IPS DF 4.7 (cell line): ENCODE measurements around the gene ADAMTS17.
A peak's percentile ranks its signal among the peaks of the same experiment; 100 is the strongest.

Experiments used
- DNase-seq: peaks from one replicate; pipeline ENCODE4 v3.0.0-alpha.2; 2013; ENCODE audit warnings: low spot score; ENCODE audit errors: extremely low read depth

Gene ADAMTS17

GRCh38 chr15:100031665-100032357 lies 310.0 kb downstream of the ADAMTS17 start:
- DNase-seq: no peak

GRCh38 chr15:100030586-100031229 lies 311.1 kb downstream of the ADAMTS17 start:
- DNase-seq: no peak

GRCh38 chr15:100029868-100030479 lies 311.8 kb downstream of the ADAMTS17 start:
- no peak for DNase-seq

GRCh38 chr15:100029045-100029444 lies 312.7 kb downstream of the ADAMTS17 start:
- DNase-seq: no peak

- DNase-seq: no peak
These were observed 315.7 kb downstream of the ADAMTS17 start for GRCh38 chr15:100026041-100026440.

GRCh38 chr15:100022806-100023205 lies 319.0 kb downstream of the ADAMTS17 start:
- no peak for DNase-seq

GRCh38 chr15:100022391-100022790 lies 319.4 kb downstream of the ADAMTS17 start:
- DNase-seq: no peak

- no peak for DNase-seq
These were observed 320.1 kb downstream of the ADAMTS17 start for GRCh38 chr15:100021653-100022052.

- no peak for DNase-seq
These were observed 321.2 kb downstream of the ADAMTS17 start for GRCh38 chr15:100020614-100021013.

- peak; percentile 22 for DNase-seq
These were observed 321.6 kb downstream of the ADAMTS17 start for GRCh38 chr15:100020189-100020588.

- no peak for DNase-seq
These were observed 322.2 kb downstream of the ADAMTS17 start for GRCh38 chr15:100019601-100020000.

- no peak for DNase-seq
These were observed 323.6 kb downstream of the ADAMTS17 start for GRCh38 chr15:100018191-100018590.

GRCh38 chr15:100017140-100017539 lies 324.6 kb downstream of the ADAMTS17 start:
- DNase-seq: no peak

GRCh38 chr15:100016632-100017031 lies 325.1 kb downstream of the ADAMTS17 start:
- DNase-seq: no peak

- no peak for DNase-seq
These were observed 330.5 kb downstream of the ADAMTS17 start for GRCh38 chr15:100011235-100011634.

- no peak for DNase-seq
These were observed 332.4 kb downstream of the ADAMTS17 start for GRCh38 chr15:100009372-100009771.

GRCh38 chr15:100008258-100008657 lies 333.5 kb downstream of the ADAMTS17 start:
- no peak for DNase-seq

GRCh38 chr15:100007609-100008008 lies 334.2 kb downstream of the ADAMTS17 start:
- no peak for DNase-seq

GRCh38 chr15:100005715-100006114 lies 336.1 kb downstream of the ADAMTS17 start:
- no peak for DNase-seq

GRCh38 chr15:100005013-100005412 lies 336.8 kb downstream of the ADAMTS17 start:
- DNase-seq: no peak

GRCh38 chr15:100002787-100003536 lies 338.8 kb downstream of the ADAMTS17 start:
- no peak for DNase-seq

- DNase-seq: no peak
These were observed 339.6 kb downstream of the ADAMTS17 start for GRCh38 chr15:100002086-100002620.
